Measurements from ENCODE around the gene LRMDA.

DNA sequence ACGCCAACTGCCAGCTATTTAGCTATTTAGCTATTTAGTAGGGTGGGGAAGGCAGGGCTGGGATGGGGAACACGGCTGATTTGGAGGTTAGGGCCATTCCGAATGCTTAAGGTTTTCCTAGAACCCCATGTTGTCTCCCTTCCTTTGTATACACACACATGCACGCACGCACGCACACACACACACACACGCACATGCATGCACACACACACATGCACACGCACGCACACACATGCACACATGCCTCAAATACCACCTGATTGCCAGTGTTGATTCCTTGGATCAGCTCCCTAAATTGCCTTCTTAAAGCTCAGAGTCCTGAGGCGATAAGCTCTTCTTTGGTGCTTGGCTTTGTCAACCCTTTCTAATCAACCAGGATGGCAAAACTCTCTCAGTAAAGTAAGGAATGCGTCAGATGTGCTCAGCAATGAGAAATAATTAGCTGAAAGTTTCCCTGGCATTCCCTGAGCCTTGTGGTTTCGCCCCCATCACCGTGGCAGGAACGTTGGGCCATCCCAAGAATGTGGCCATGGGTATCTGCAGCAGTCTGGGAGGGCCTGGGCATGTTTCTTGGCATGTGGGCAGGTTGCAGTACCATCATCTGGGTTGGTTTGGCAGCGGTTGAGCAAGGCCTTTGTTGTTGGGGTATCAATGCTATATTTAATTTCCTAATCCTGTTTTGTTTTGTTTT lies 305.6 kb downstream of the LRMDA start:
- TF ChIP-seq, protein P1, sequence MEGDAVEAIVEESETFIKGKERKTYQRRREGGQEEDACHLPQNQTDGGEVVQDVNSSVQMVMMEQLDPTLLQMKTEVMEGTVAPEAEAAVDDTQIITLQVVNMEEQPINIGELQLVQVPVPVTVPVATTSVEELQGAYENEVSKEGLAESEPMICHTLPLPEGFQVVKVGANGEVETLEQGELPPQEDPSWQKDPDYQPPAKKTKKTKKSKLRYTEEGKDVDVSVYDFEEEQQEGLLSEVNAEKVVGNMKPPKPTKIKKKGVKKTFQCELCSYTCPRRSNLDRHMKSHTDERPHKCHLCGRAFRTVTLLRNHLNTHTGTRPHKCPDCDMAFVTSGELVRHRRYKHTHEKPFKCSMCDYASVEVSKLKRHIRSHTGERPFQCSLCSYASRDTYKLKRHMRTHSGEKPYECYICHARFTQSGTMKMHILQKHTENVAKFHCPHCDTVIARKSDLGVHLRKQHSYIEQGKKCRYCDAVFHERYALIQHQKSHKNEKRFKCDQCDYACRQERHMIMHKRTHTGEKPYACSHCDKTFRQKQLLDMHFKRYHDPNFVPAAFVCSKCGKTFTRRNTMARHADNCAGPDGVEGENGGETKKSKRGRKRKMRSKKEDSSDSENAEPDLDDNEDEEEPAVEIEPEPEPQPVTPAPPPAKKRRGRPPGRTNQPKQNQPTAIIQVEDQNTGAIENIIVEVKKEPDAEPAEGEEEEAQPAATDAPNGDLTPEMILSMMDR (conservative IDR thresholded peaks at IDR 0.05; ENCODE audit: low read depth, low read length) = no peak
- no peak for TF ChIP-seq EZH2 (IDR thresholded peaks at IDR 0.05; ENCODE audit: low read length, unreplicated experiment)
